ENCODE measurements around the gene S1PR1. TPM values are rescaled to one million over a fixed set of nuclear protein-coding genes. Genes with fewer than 3 reads are reported as not detected.

S1PR1 gene
- total RNA-seq, 2 experiments from 2014 or later = 72.8 to 76.5 TPM

DNA sequence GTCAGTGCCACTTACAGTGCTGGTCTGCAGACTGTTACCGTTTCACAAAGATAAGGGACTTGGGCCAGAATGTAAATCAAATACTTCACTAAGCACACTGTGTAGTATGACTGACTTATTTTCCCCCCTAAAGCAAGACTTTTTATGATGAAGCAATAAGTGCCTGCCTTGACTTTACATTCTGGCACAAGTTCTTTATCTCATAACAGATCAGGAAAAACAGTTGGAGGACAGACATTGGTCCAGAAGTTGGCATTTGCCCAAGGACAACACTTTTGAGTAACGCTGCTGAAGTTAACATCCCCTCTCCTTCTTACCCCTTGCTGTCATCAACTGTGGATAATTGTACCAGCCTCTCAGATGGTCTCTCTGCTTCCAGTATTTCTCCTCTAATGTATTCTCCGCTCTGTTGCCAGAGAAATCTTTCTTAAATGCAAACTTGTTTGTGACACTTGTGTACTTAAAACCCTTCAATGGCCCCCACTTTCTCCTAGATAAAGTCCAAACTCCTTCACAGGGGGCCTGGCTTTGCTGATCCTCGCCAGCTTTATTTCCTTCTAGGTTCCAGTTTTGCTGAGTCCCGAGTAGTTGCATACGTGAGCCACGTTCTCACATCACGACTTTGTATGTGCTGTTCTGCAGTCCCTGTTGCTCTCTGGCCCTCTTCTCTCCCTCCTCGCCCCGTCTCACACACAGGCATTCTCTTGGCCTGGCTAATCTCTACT lies 45.7 kb downstream of the S1PR1 start:
- H3K36me3 Mint-ChIP-seq (ENCODE audit: low read depth) = peaks cover 8% of the 10 kb centered on the region

DNA sequence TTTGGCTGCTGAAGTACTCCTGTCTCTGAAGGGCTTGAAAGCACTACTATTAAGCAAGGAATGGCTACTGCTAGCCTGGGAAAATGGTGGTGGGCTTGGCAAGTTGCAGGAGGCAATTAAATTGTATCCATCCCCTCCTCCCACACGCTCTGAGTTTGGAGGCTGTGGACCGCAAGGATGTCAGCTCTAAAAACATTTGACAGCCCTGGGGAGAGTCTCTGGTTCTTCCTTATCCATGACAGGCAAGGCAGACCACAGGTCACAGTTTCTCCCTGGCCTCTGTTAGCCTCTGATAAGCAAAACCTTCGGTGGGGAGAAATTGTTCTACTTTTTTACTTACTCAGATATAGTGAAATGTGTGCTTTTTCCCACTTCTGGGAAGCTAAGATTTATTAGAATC lies 46.6 kb downstream of the S1PR1 start:
- Mint-ChIP-seq H3K4me3 (peak overlapping the region; percentile 57), H3K4me1 (ENCODE audit: low read depth) (peaks cover 75% of the 10 kb centered on the region)

More for the DNA sequence above, 45.7 kb downstream of the S1PR1 start:
- Mint-ChIP-seq H3K27me3 (ENCODE audit: low read depth) (no peaks in the 10 kb centered on the region), H3K4me1 (ENCODE audit: low read depth) (peaks cover 80% of the 10 kb centered on the region), H3K9me3 (ENCODE audit: insufficient read depth) (no peaks in the 10 kb centered on the region), H3K27ac (peak overlapping the region; percentile 53), H3K4me3 (no peak overlapping the region)
- DNase-seq (no peak), ATAC-seq (no peak)
- ChIA-PET POLR2A (no interaction called here), CTCF (interaction anchor here (1.4 to 12.5 kb wide), 2 partner anchors 8 to 145 kb away, joined by 7 to 151 read pairs; no protein-coding TSS in a partner anchor)

DNA sequence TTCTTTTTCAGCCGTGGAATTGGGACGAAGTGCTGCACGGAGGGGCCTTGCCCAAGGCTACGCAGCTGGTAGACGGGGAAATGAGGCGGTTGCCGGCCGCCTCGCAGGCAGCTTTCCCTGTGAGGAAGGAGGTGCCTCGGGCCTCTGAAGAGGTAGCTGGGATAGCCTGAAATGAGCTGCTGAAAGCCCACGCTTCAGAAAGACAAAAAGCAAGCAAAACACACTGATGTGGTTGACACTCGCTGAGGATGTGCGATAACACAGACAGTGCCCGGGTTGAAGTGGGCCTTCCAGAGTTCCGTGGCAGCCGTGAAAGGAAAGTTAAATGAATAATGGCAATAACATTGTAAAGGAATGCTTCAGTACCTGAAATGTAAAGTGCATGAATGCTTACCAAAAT lies 47.2 kb downstream of the S1PR1 start:
- POLR2A ChIA-PET = interaction anchor here (0.6 to 2.3 kb wide), 6 partner anchors 33 to 389 kb away, joined by 3 to 9 read pairs (median 4); no protein-coding TSS in a partner anchor
- DNase-seq (peak; percentile 50), ATAC-seq (peak; percentile 54)
- CTCF ChIA-PET = interaction anchor here (1.3 to 12.5 kb wide), 4 partner anchors 16 to 147 kb away, joined by 3 to 162 read pairs (median 78); partner anchors contain the start of gene S1PR1
- Mint-ChIP-seq H3K4me3 (peak overlapping the region; percentile 57), H3K27me3 (ENCODE audit: low read depth) (no peaks in the 10 kb centered on the region), H3K9me3 (ENCODE audit: insufficient read depth) (no peaks in the 10 kb centered on the region), H3K36me3 (ENCODE audit: low read depth) (peaks cover 8% of the 10 kb centered on the region), H3K27ac (peak overlapping the region; percentile 83), H3K4me1 (ENCODE audit: low read depth) (peaks cover 75% of the 10 kb centered on the region)

More for the DNA sequence above, 46.6 kb downstream of the S1PR1 start:
- Mint-ChIP-seq H3K36me3 (ENCODE audit: low read depth) (peaks cover 8% of the 10 kb centered on the region), H3K27ac (peak overlapping the region; percentile 53), H3K27me3 (ENCODE audit: low read depth) (no peaks in the 10 kb centered on the region), H3K9me3 (ENCODE audit: insufficient read depth) (no peaks in the 10 kb centered on the region)
- ChIA-PET POLR2A (interaction anchor here (0.6 to 2.3 kb wide), 6 partner anchors 20 to 154 kb away, joined by 3 to 9 read pairs (median 4); no protein-coding TSS in a partner anchor), CTCF (interaction anchor here (1.3 to 12.5 kb wide), 3 partner anchors 15 to 146 kb away, joined by 4 to 162 read pairs (median 151); partner anchors contain the start of gene S1PR1)
- DNase-seq (no peak), ATAC-seq (no peak)

DNA sequence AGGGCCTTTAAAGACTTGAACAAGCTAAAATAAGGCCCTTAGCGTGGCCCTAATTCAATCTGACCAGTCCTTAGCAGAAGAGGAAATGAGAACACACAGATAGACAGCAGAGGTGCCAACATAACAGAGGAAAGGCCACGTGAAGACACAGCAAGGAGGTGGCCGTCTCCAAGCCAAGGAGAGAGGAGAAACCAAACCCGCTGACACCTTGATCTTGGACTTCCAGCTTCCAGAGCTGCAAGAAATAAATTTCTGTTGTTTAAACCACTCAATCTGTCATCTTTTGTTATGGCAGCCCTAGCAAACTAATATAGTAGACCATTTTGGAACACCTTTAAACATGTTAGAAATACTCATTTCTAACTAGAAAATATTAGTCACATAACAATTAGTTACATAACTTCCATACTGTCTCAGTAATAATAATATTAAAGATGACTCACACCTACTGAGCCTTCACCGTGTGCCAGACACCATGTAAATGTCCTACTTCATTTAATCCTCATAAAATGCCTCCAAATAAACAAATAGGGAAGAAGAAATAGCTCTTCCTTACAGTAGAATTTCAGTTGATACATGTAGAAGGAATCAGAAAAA lies 47.9 kb downstream of the S1PR1 start:
- ATAC-seq (no peak), DNase-seq (no peak)
- Mint-ChIP-seq H3K27me3 (ENCODE audit: low read depth) (no peaks in the 10 kb centered on the region), H3K4me1 (ENCODE audit: low read depth) (peaks cover 70% of the 10 kb centered on the region), H3K9me3 (ENCODE audit: insufficient read depth) (no peaks in the 10 kb centered on the region), H3K27ac (peak overlapping the region; percentile 83), H3K4me3 (peak overlapping the region; percentile 6), H3K36me3 (ENCODE audit: low read depth) (peaks cover 8% of the 10 kb centered on the region)
- POLR2A ChIA-PET = interaction anchor here (0.6 to 2.3 kb wide), 4 partner anchors 43 to 390 kb away, joined by 3 to 9 read pairs (median 4); no protein-coding TSS in a partner anchor
- CTCF ChIA-PET = interaction anchor here (0.6 to 12.5 kb wide), 13 partner anchors 8 to 377 kb away, joined by 3 to 162 read pairs (median 4); partner anchors contain the start of gene S1PR1

DNA sequence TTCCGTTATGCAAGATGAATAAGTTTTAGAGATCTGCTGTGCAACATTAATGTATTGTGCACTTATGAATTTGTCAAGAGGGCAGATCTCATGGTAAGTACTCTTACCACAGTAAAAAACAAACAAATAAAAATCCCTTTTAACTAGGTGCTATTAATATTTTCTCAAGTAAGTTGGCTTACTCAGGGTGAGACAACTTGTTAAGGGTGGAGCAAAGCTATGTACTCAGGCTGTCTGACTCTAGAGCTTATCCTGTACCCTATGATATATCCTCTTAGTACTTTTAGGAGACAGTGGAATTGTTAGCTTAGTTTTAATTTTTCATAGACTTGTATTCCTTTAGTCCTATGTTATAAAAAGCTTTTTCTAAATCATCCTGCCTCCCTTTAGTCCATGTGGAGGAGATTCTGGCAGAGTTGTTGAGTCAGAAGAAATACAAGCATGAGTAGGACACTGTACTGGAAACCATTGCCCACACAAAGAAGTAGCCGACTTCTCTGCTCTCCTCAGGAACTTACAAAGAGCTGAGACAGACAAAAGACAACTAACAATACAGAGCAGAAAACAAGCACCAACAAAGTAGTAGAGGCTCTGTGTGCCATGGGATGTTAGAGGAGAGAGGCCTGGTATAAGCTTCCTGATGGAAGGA lies 49.2 kb downstream of the S1PR1 start:
- no peak for ATAC-seq
- no peak overlapping the region for H3K27ac Mint-ChIP-seq
- peaks cover 8% of the 10 kb centered on the region for H3K36me3 Mint-ChIP-seq (ENCODE audit: low read depth)
- H3K27me3 Mint-ChIP-seq (ENCODE audit: low read depth) = no peaks in the 10 kb centered on the region
- H3K9me3 Mint-ChIP-seq (ENCODE audit: insufficient read depth) = no peaks in the 10 kb centered on the region
- peaks cover 72% of the 10 kb centered on the region for H3K4me1 Mint-ChIP-seq (ENCODE audit: low read depth)
- ChIA-PET POLR2A (interaction anchor here (0.6 to 1.3 kb wide), 2 partner anchors 48 to 176 kb away, joined by 3 to 7 read pairs; no protein-coding TSS in a partner anchor), CTCF (interaction anchor here (0.9 to 12.5 kb wide), 19 partner anchors 8 to 379 kb away, joined by 3 to 162 read pairs (median 4); partner anchors contain the start of gene S1PR1)
- no peak for DNase-seq
- no peak overlapping the region for H3K4me3 Mint-ChIP-seq

DNA sequence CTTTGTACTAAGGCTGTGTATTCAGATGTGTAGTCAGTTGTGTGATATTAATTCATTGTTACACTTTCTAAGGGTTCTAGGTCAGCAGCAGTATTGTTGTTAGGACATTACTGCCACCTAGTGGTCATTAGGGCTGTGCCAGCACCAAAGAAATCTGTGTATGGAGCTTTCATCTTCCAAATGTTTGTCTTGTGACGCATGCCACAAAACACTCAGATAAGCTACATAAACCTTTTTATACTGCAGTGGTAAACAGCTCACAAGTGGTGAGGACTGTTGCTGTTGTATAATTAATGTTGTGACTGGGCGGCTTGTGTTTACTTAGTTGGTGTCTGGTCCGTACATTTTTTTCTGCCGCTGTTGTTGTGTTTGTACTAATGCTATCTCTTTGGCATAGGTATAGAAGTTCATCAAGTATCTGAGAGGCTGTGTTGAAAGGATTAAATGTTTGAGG lies 51.7 kb downstream of the S1PR1 start:
- peak; percentile 58 for ATAC-seq
- H3K4me3 Mint-ChIP-seq = no peak overlapping the region
- peaks cover 76% of the 10 kb centered on the region for H3K4me1 Mint-ChIP-seq (ENCODE audit: low read depth)
- DNase-seq = peak; percentile 79
- no peak overlapping the region for H3K27ac Mint-ChIP-seq
- H3K9me3 Mint-ChIP-seq (ENCODE audit: insufficient read depth) = no peaks in the 10 kb centered on the region
- peaks cover 8% of the 10 kb centered on the region for H3K36me3 Mint-ChIP-seq (ENCODE audit: low read depth)
- ChIA-PET POLR2A (interaction anchor here (0.7 to 2.1 kb wide), 7 partner anchors 36 to 380 kb away, joined by 3 to 13 read pairs (median 4); no protein-coding TSS in a partner anchor), CTCF (interaction anchor here (0.5 to 12.5 kb wide), 83 partner anchors 9 to 419 kb away, joined by 3 to 162 read pairs (median 5); partner anchors contain the start of genes EXTL2 and S1PR1)
- no peaks in the 10 kb centered on the region for H3K27me3 Mint-ChIP-seq (ENCODE audit: low read depth)

DNA sequence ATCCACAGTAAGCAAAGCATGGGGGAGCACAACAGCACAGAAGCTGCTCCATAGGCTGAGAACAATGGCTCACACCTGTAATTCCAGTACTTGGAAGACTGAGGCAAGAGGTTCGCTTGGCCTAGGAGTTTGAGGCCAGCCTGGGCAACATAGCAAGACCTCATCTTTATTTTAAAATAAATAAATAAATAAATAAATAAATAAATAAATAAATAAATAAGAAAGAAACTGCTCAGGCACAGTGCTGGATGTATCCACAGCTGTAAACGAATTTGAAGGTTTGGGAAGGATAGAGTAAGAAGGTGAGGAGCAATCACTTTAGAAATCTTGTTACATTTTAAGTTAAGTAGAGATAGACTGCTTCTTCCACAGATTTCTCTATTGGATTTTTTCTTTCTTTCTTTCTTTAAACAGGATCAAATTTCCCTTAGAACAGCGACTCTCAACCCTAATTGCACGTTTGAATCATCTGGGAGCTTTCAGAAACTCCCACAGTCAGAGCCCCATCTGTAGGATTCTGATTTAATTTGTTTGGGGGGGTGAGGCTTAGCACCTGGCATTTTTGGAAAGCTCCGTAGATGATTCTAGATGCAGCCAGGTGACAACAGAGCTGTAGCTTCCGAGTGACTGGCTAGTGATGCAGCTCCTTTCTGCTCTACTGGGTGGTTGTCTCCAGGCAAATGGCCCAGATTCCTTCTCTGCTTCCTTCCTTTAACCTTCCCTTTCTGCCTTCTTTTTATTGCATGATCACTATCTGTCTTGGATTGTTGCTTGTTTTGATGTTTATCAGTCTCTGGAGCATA lies 53.5 kb downstream of the S1PR1 start:
- H3K9me3 Mint-ChIP-seq (ENCODE audit: insufficient read depth) = no peaks in the 10 kb centered on the region
- peaks cover 4% of the 10 kb centered on the region for H3K27me3 Mint-ChIP-seq (ENCODE audit: low read depth)
- H3K4me3 Mint-ChIP-seq = no peak overlapping the region
- peaks cover 66% of the 10 kb centered on the region for H3K4me1 Mint-ChIP-seq (ENCODE audit: low read depth)
- no peak overlapping the region for H3K27ac Mint-ChIP-seq
- ChIA-PET POLR2A (interaction anchor here (0.6 to 2.5 kb wide), 10 partner anchors 20 to 141 kb away, joined by 3 to 8 read pairs (median 4); no protein-coding TSS in a partner anchor), CTCF (interaction anchor here (0.8 to 12.5 kb wide), 30 partner anchors 8 to 421 kb away, joined by 3 to 162 read pairs (median 4); partner anchors contain the start of gene S1PR1)
- peak; percentile 1 for ATAC-seq
- no peak for DNase-seq
- H3K36me3 Mint-ChIP-seq (ENCODE audit: low read depth) = peaks cover 2% of the 10 kb centered on the region

Other genes starting within 250 kb of the S1PR1 start
- gene DPH5, start 211.2 kb upstream of the S1PR1 start, total RNA-seq = 10 to 100 TPM; 37.8 to 41.7 TPM